ENCODE measurements around the gene KDM8. TPM values are rescaled to one million over a fixed set of nuclear protein-coding genes. Genes with fewer than 3 reads are reported as not detected.

The KDM8 gene
- polyA plus RNA-seq, 3 donors = 8.4 to 8.8 (median 8.5) TPM

GRCh38 chr16:27208081-27208680 lies 4.9 kb downstream of the KDM8 start:
- DNase-seq (ENCODE audit: extremely low read depth in 1 of 11, low read depth in 9 of 11, low spot score in 4 of 11) = no peak

- no peak for DNase-seq (ENCODE audit: extremely low read depth in 1 of 11, low read depth in 9 of 11, low spot score in 4 of 11)
Observed at GRCh38 chr16:27208796-27209195, 5.5 kb downstream of the KDM8 start.

GRCh38 chr16:27209591-27209990 lies 6.3 kb downstream of the KDM8 start:
- no peak for DNase-seq (ENCODE audit: extremely low read depth in 1 of 11, low read depth in 9 of 11, low spot score in 4 of 11)

GRCh38 chr16:27210174-27210573 lies 6.8 kb downstream of the KDM8 start:
- no peak for DNase-seq (ENCODE audit: extremely low read depth in 1 of 11, low read depth in 9 of 11, low spot score in 4 of 11)

GRCh38 chr16:27211026-27211425 lies 7.7 kb downstream of the KDM8 start:
- no peak for DNase-seq (ENCODE audit: extremely low read depth in 1 of 11, low read depth in 9 of 11, low spot score in 4 of 11)

- DNase-seq (ENCODE audit: extremely low read depth in 1 of 11, low read depth in 9 of 11, low spot score in 4 of 11) = no peak
Observed at GRCh38 chr16:27214084-27214961, 11.0 kb downstream of the KDM8 start.

GRCh38 chr16:27215660-27216059 lies 12.3 kb downstream of the KDM8 start:
- no peak for DNase-seq (ENCODE audit: extremely low read depth in 1 of 11, low read depth in 9 of 11, low spot score in 4 of 11)

- DNase-seq (ENCODE audit: extremely low read depth in 1 of 11, low read depth in 9 of 11, low spot score in 4 of 11) = no peak
Observed at GRCh38 chr16:27216297-27216885, 13.1 kb downstream of the KDM8 start.

- peak in 5 of 11 donors; percentile 51 to 77 (median 70) for DNase-seq (ENCODE audit: extremely low read depth in 1 of 11, low read depth in 9 of 11, low spot score in 4 of 11)
Observed at GRCh38 chr16:27217256-27217655, 13.9 kb downstream of the KDM8 start.

GRCh38 chr16:27218756-27219155 lies 15.4 kb downstream of the KDM8 start:
- DNase-seq (ENCODE audit: extremely low read depth in 1 of 11, low read depth in 9 of 11, low spot score in 4 of 11) = no peak

- DNase-seq (ENCODE audit: extremely low read depth in 1 of 11, low read depth in 9 of 11, low spot score in 4 of 11) = no peak
Observed at GRCh38 chr16:27219161-27219560, 15.8 kb downstream of the KDM8 start.

GRCh38 chr16:27220120-27220519 lies 16.8 kb downstream of the KDM8 start:
- DNase-seq (ENCODE audit: extremely low read depth in 1 of 11, low read depth in 9 of 11, low spot score in 4 of 11) = no peak

GRCh38 chr16:27220527-27220926 lies 17.2 kb downstream of the KDM8 start:
- DNase-seq (ENCODE audit: extremely low read depth in 1 of 11, low read depth in 9 of 11, low spot score in 4 of 11) = no peak

- DNase-seq (ENCODE audit: extremely low read depth in 1 of 11, low read depth in 9 of 11, low spot score in 4 of 11) = no peak
Observed at GRCh38 chr16:27220991-27221390, 17.7 kb downstream of the KDM8 start.

GRCh38 chr16:27221576-27222248 lies 18.4 kb downstream of the KDM8 start:
- no peak for DNase-seq (ENCODE audit: extremely low read depth in 1 of 11, low read depth in 9 of 11, low spot score in 4 of 11)

GRCh38 chr16:27222249-27223225 lies 19.2 kb downstream of the KDM8 start:
- DNase-seq (ENCODE audit: extremely low read depth in 1 of 11, low read depth in 9 of 11, low spot score in 4 of 11) = peak in 1 of 11 donors; percentile 44

GRCh38 chr16:27223226-27223610 lies 19.9 kb downstream of the KDM8 start:
- no peak for DNase-seq (ENCODE audit: extremely low read depth in 1 of 11, low read depth in 9 of 11, low spot score in 4 of 11)

- DNase-seq (ENCODE audit: extremely low read depth in 1 of 11, low read depth in 9 of 11, low spot score in 4 of 11) = no peak
Observed at GRCh38 chr16:27223701-27224100, 20.4 kb downstream of the KDM8 start.

All from renal cortex interstitium (tissue), 11 donors.